ENCODE data around the gene CERS2.

DNA sequence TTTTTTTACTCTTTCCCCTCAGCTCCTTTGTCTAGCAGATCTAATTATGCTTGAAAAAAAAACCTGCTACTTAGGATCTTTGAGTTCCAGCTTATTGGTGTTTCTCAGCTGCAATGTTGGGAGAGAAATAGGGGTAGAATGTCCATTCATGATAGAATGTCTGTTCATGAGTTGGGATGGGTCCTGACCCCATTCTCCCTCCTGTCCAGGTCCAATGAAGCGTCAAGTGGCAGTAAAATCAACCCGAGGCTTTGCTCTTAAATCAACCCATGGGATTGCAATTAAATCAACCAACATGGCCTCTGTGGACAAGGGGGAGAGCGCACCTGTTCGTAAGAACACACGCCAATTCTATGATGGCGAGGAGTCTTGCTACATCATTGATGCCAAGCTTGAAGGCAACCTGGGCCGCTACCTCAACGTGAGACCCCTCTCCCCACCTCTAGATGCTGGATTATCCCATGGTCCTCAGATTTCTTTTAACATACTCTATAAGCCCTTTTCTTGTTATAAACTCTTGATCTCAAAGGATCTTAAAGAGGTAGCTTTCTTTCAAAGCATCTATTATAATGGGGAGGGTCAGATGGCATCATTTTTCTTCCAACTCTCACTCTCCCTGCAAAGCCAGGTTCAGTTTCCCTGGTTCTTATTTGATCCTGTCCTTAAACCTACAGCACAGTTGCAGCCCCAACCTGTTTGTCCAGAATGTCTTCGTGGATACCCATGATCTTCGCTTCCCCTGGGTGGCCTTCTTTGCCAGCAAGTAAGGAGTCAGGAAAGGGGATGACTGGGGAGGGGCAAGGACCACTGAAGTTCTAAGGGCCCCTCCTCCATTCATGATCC, 11.1 kb downstream of the CERS2 start:
- no peak for TF ChIP-seq POLR2A (IDR thresholded peaks at IDR 0.05)
- TF ChIP-seq, protein P1, sequence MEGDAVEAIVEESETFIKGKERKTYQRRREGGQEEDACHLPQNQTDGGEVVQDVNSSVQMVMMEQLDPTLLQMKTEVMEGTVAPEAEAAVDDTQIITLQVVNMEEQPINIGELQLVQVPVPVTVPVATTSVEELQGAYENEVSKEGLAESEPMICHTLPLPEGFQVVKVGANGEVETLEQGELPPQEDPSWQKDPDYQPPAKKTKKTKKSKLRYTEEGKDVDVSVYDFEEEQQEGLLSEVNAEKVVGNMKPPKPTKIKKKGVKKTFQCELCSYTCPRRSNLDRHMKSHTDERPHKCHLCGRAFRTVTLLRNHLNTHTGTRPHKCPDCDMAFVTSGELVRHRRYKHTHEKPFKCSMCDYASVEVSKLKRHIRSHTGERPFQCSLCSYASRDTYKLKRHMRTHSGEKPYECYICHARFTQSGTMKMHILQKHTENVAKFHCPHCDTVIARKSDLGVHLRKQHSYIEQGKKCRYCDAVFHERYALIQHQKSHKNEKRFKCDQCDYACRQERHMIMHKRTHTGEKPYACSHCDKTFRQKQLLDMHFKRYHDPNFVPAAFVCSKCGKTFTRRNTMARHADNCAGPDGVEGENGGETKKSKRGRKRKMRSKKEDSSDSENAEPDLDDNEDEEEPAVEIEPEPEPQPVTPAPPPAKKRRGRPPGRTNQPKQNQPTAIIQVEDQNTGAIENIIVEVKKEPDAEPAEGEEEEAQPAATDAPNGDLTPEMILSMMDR (IDR thresholded peaks at IDR 0.05) = no peak

Data from lower leg skin (tissue), 3 donors.